Adipose tissue (tissue), 3 donors: ENCODE measurements around the gene FADS2. TPM values are rescaled to one million over a fixed set of nuclear protein-coding genes. Genes with fewer than 3 reads are reported as not detected.

Experiments used
- H3K27ac ChIP-seq: one replicate; pipeline ENCODE4 v1.5.1; 2013; ENCODE audit warnings: low read depth, low read length
- WGBS, 3 donors: extraction: QIAGEN DNeasy Blood & Tissue Kit; methylation state at CpG; one replicate each; pipeline ENCODE4 v1.1.7; 2013; 5-methylcytosine and 5-hydroxymethylcytosine counted together
- polyA plus RNA-seq, 3 donors: library from polyadenylated mRNA; stranded (reverse); fragments of 200-250 nt; gene quantifications; one replicate each; pipeline ENCODE4 v1.2.3, GENCODE V29; 2013
- donor health status: healthy with polysubstance abuse.
- donor health status: Bipolar disorder and iron deficiency.
- donor health status: healthy.

Gene FADS2
- polyA plus RNA-seq, 3 donors, result 10.2 to 42.1 (median 27.9) TPM

GRCh38 chr11:61855939-61856680 lies 28.0 kb downstream of the FADS2 start:
- no peak overlapping the region for H3K27ac ChIP-seq
- 90 to 94% (median 93%) methylated on average over 12 of the region's 12 CpGs for WGBS, 3 donors

DNA sequence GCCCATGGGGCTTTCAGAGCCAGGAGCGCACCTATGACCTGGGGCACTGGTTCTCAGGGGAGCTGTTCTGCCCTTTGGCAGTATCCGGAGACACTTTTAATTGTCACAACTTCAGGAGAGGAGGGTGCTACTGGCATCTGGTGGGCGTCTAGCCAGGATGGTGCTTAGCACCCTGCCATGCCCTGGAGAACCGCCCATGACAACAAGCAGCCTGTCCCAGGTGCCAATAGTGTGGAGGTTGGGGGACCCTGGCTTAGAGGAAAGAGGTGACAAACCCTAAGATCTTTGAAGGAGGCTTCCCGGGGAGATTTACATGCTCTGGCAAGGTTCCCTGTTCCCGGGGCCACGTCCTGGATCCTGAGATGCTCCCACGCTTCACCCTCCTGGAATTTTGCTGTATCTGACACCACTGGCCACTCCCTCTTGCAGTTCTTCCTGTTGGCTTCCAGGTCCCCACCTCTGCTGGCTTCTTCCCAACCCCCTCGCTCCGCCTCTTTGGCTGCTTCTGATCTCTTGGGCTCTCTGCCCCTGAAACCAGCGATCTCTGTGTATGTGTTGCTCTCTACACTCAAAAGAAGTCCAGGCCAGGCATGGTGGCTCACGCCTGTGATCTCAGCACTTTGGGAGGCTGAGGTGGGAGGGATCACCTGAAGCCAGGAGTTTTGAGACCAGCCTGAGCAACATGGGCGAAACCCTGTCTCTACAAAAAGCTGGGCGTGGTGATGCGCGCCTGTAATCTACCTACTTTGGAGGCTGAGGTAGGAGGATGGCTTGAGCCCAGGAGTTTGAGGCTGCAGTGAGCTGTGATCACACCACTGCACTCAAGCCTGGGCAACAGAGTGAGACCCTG lies 32.2 kb downstream of the FADS2 start:
- 61 to 77% (median 76%) methylated on average over 16 of the region's 16 CpGs for WGBS, 3 donors
- H3K27ac ChIP-seq, result no peak overlapping the region

DNA sequence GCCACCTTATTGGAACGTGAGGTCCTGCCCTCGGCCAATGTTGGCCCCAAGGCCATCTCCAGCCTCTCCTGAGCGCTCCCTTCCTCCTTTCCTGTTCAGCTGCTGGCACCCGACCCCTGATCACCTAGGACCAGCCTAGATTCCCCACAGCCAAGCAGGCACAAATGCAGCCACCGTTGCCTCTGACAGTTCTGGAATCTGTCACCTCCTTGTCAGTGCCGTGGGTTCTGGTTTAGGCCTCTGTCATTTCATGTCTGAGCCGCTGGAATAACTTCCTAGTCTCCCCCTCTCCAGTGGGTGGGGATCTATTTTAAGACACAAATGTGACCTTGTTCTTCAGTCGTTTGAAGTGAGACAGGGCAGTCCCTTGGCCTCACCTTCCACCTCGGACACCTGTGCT lies 33.5 kb downstream of the FADS2 start:
- no peak overlapping the region for H3K27ac ChIP-seq
- WGBS, 3 donors, result 68 to 82% (median 71%) methylated on average over 9 of the region's 9 CpGs

DNA sequence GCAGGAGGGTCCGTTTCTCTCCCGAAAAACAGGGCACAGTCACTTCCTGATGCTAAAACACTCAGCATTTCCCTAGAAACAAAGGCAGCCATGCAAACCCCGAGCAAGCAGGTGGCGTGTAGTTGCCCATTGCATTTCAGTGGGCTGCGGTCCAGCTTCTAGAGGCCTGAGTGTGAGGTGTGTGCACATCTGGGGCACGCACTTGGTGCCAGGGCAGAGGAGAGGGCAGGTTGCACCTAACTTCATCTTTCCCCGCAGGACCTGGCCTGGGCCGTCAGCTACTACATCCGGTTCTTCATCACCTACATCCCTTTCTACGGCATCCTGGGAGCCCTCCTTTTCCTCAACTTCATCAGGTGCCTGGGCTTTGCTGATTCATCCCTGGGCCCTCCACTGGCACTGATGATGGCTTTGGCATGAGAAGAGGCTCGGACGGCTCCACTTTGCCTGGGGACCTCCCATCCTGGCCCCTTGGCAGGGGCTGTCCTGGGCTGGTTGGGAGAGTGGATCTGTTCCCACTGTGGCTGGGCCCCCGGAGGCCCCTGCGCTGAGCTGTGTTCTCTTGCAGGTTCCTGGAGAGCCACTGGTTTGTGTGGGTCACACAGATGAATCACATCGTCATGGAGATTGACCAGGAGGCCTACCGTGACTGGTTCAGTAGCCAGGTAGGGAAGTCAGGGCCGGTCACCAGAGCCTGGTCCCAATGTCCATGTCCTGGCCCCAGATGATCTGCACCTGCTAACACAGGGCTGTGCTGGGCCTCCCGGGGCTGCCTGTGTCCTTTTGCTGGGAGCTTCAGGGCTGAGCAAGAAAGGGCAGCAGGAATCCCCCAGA lies 34.8 kb downstream of the FADS2 start:
- 92 to 95% (median 92%) methylated on average over 18 of the region's 18 CpGs for WGBS, 3 donors
- H3K27ac ChIP-seq, result no peak overlapping the region

- no peak overlapping the region for H3K27ac ChIP-seq
- WGBS, 3 donors, result 87 to 96% (median 91%) methylated on average over 13 of the region's 13 CpGs
Measured at GRCh38 chr11:61863548-61864081, 35.5 kb downstream of the FADS2 start.

GRCh38 chr11:61864814-61865775 lies 37.0 kb downstream of the FADS2 start:
- H3K27ac ChIP-seq, result no peak overlapping the region
- WGBS, 3 donors, result 92 to 95% (median 94%) methylated on average over 20 of the region's 20 CpGs

DNA sequence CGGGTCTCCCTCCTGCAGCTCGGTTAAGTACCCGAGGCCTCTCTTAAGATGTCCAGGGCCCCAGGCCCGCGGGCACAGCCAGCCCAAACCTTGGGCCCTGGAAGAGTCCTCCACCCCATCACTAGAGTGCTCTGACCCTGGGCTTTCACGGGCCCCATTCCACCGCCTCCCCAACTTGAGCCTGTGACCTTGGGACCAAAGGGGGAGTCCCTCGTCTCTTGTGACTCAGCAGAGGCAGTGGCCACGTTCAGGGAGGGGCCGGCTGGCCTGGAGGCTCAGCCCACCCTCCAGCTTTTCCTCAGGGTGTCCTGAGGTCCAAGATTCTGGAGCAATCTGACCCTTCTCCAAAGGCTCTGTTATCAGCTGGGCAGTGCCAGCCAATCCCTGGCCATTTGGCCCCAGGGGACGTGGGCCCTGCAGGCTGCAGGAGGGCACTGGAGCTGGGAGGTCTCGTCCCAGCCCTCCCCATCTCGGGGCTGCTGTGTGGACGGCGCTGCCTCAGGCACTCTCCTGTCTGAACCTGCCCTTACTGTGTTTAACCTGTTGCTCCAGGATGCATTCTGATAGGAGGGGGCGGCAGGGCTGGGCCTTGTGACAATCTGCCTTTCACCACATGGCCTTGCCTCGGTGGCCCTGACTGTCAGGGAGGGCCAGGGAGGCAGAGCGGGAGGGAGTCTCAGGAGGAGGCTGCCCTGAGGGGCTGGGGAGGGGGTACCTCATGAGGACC lies 38.3 kb downstream of the FADS2 start:
- H3K27ac ChIP-seq, result no peak overlapping the region
- 71 to 84% (median 81%) methylated on average over 15 to 18 of the region's 18 CpGs for WGBS, 3 donors

DNA sequence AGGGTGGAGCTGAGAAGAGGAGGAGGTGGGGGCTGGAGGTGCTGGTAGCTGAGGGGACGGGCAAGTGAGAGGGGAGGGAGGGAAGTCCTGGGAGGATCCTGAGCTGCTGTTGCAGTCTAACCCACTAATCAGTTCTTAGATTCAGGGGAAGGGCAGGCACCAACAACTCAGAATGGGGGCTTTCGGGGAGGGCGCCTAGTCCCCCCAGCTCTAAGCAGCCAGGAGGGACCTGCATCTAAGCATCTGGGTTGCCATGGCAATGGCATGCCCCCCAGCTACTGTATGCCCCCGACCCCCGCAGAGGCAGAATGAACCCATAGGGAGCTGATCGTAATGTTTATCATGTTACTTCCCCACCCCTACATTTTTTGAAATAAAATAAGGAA lies 38.9 kb downstream of the FADS2 start:
- WGBS, 3 donors, result 92 to 94% (median 93%) methylated on average over 6 of the region's 6 CpGs
- H3K27ac ChIP-seq, result no peak overlapping the region

GRCh38 chr11:61868571-61869428 lies 40.7 kb downstream of the FADS2 start:
- no peak overlapping the region for H3K27ac ChIP-seq
- WGBS, 3 donors, result 87 to 93% (median 87%) methylated on average over 12 to 14 of the region's 14 CpGs

GRCh38 chr11:61869429-61869707 lies 41.3 kb downstream of the FADS2 start:
- H3K27ac ChIP-seq, result no peak overlapping the region
- 72 to 83% (median 82%) methylated on average over 4 of the region's 4 CpGs for WGBS, 3 donors

DNA sequence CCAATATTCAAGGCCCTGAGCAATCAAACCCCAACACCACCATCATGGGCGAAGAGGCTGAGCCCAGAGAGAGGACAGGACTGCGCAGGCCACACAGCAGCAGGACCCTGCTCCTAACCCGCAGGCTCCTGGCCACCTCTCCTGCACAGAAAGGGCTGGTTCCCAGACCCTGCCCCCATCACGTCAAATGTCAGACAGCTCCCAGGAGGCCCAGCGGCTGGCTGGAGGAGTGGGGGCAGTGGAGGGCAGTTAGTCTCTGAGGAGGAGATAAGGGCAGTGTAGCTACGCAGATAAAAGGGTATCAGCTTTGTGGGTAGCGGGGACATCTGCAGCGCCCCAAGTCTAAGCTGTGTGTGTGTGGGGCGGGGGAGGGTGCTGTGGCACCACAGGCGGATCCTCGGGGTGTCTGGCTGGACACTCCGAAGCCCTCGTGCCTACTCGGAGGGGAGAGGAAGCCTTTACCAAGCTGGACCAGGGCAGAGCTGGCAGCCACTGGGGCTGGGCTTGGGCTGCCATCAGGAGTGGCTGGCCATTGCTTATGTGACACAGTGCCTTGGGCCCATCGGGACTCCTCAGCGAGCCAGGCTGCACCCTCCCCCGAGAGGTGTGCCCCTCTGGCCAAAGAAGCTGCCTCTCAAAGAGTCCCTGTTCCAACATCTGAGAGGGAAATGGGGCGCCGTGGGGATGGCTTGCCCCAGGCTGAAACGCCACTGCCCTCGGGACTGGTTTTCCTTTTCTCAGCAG lies 41.8 kb downstream of the FADS2 start:
- no peak overlapping the region for H3K27ac ChIP-seq
- WGBS, 3 donors, result 63 to 71% (median 69%) methylated on average over 20 to 21 of the region's 21 CpGs

- no peak overlapping the region for H3K27ac ChIP-seq
- WGBS, 3 donors, result 32 to 73% (median 57%) methylated on average over 10 of the region's 10 CpGs
Measured at GRCh38 chr11:61870541-61871031, 42.5 kb downstream of the FADS2 start.

- no peak overlapping the region for H3K27ac ChIP-seq
- WGBS, 3 donors, result 2 to 5% (median 4%) methylated on average over 21 to 24 of the region's 24 CpGs
Measured at GRCh38 chr11:61871158-61871597, 43.1 kb downstream of the FADS2 start.

GRCh38 chr11:61872935-61873565 lies 45.0 kb downstream of the FADS2 start:
- no peak overlapping the region for H3K27ac ChIP-seq
- 89 to 92% (median 90%) methylated on average over 20 of the region's 20 CpGs for WGBS, 3 donors
